ENCODE results near the gene CARD16. TPM values are rescaled to one million over a fixed set of nuclear protein-coding genes. Genes with fewer than 3 reads are reported as not detected.

CARD16 gene
- total RNA-seq, 1 experiment from 2014 or later, result 14.4 TPM

DNA sequence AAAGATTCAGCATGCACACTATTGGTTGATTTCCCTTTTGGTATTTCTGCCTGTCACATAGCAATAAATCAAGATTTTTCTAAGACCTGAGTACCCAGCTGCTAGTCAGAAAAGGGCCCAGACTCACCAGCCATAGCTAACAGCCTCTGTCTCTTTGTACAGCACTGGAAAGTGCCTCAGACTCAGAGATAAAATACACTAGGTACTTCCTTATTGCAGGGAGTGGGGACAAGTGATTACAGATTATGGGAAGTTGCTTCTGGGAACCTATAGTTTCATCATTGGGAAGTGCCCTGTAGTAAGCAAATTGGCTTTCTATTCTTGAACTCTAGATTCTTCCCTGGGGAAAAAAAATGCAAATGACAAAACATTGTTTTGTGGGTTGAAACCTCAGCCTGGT lies 22.1 kb downstream of the CARD16 start, which contains the start of gene CASP5:
TSS of gene CASP5 (minus strand) at position 166 of the 400 bp plus-strand sequence. CDS start at position 134, 32 bp downstream.
- Mint-ChIP-seq H3K4me3 (ENCODE audit: unreplicated experiment) (no peak within 1 kb of the TSS), H3K36me3 (ENCODE audit: insufficient read depth, unreplicated experiment) (peaks cover 28% of the 10 kb centered on the region), H3K4me1 (ENCODE audit: insufficient read depth, unreplicated experiment) (no peaks in the 10 kb centered on the region), H3K27ac (ENCODE audit: low read depth, unreplicated experiment) (no peak within 1 kb of the TSS), H3K27me3 (ENCODE audit: insufficient read depth, unreplicated experiment) (no peaks in the 10 kb centered on the region), H3K9me3 (ENCODE audit: unreplicated experiment) (no peaks in the 10 kb centered on the region)
- BruUV-seq (replicated peaks), result no TSS peak
- TF ChIP-seq, protein P1, sequence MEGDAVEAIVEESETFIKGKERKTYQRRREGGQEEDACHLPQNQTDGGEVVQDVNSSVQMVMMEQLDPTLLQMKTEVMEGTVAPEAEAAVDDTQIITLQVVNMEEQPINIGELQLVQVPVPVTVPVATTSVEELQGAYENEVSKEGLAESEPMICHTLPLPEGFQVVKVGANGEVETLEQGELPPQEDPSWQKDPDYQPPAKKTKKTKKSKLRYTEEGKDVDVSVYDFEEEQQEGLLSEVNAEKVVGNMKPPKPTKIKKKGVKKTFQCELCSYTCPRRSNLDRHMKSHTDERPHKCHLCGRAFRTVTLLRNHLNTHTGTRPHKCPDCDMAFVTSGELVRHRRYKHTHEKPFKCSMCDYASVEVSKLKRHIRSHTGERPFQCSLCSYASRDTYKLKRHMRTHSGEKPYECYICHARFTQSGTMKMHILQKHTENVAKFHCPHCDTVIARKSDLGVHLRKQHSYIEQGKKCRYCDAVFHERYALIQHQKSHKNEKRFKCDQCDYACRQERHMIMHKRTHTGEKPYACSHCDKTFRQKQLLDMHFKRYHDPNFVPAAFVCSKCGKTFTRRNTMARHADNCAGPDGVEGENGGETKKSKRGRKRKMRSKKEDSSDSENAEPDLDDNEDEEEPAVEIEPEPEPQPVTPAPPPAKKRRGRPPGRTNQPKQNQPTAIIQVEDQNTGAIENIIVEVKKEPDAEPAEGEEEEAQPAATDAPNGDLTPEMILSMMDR (IDR thresholded peaks at IDR 0.05; ENCODE audit: unreplicated experiment), result no peak
- CTCF ChIA-PET, result no interaction called here
- intact Hi-C loops (cut with micrococcal nuclease), result no loop called here
- no peak for DNase-seq (ENCODE audit: unreplicated experiment)
- POLR2A ChIA-PET, result interaction anchor here (0.5 to 1.2 kb wide), 2 partner anchors 14 to 39 kb away, joined by 3 to 4 read pairs; no protein-coding TSS in a partner anchor

DNA sequence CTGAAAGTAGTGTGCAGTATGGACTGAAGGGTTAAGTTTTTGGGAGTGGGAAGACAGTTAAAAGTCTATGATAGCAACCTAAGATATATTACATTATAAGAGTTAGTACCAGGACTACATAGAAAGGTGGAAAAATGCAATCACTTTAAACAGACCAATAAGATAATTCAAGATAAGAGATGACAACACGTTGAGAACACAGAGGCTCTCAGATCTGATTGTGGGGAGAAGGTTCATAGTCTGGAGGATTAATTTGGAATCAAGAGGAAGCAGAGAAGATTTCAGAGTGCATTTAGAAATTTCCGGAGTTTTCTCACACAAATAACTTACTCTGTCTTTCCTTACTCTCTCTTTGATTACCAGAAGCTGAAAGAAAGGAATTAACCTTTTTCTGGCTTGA lies 22.6 kb downstream of the CARD16 start:
- no peak overlapping the region for H3K4me3 Mint-ChIP-seq (ENCODE audit: unreplicated experiment)
- ChIA-PET CTCF (no interaction called here), POLR2A (interaction anchor here (0.5 to 1.2 kb wide), 4 partner anchors 13 to 840 kb away, joined by 3 to 4 read pairs (median 4); no protein-coding TSS in a partner anchor)
- H3K36me3 Mint-ChIP-seq (ENCODE audit: insufficient read depth, unreplicated experiment), result peaks cover 28% of the 10 kb centered on the region
- TF ChIP-seq, protein P1 (IDR thresholded peaks at IDR 0.05; ENCODE audit: unreplicated experiment), result no peak
- H3K27me3 Mint-ChIP-seq (ENCODE audit: insufficient read depth, unreplicated experiment), result no peaks in the 10 kb centered on the region
- DNase-seq (ENCODE audit: unreplicated experiment), result no peak
- intact Hi-C loops (cut with micrococcal nuclease), result no loop called here
- BruUV-seq (replicated peaks), result no TSS peak
- no peaks in the 10 kb centered on the region for H3K4me1 Mint-ChIP-seq (ENCODE audit: insufficient read depth, unreplicated experiment)
- H3K27ac Mint-ChIP-seq (ENCODE audit: low read depth, unreplicated experiment), result no peak overlapping the region
- H3K9me3 Mint-ChIP-seq (ENCODE audit: unreplicated experiment), result no peaks in the 10 kb centered on the region

DNA sequence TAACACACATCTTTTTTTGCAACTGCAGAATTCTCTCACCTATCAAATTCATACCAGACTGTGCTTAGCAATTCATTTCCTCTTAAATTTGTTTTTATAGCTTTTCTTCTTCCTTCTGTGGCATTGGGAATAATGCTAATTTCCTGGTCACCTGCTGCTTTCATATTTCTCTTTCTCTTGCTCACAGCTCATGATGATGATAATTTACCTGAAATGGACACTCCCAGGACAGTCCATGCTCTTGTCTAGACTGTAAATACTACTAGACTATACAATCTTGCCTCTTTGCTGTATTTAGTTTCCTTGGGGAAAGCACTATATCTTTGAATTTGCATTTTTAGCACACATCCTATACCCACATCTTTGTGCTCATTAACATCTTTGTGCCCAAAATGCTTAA lies 37.7 kb downstream of the CARD16 start:
- no peaks in the 10 kb centered on the region for H3K4me1 Mint-ChIP-seq (ENCODE audit: insufficient read depth, unreplicated experiment)
- TF ChIP-seq, protein P1 (IDR thresholded peaks at IDR 0.05; ENCODE audit: unreplicated experiment), result no peak
- intact Hi-C loops (cut with micrococcal nuclease), result no loop called here
- no peaks in the 10 kb centered on the region for H3K36me3 Mint-ChIP-seq (ENCODE audit: insufficient read depth, unreplicated experiment)
- DNase-seq (ENCODE audit: unreplicated experiment), result no peak
- no TSS peak for BruUV-seq (replicated peaks)
- no peaks in the 10 kb centered on the region for H3K27me3 Mint-ChIP-seq (ENCODE audit: insufficient read depth, unreplicated experiment)
- H3K9me3 Mint-ChIP-seq (ENCODE audit: unreplicated experiment), result no peaks in the 10 kb centered on the region
- H3K4me3 Mint-ChIP-seq (ENCODE audit: unreplicated experiment), result no peak overlapping the region
- H3K27ac Mint-ChIP-seq (ENCODE audit: low read depth, unreplicated experiment), result no peak overlapping the region
- ChIA-PET POLR2A (interaction anchor here (0.7 kb wide), 1 partner anchor 18 kb away, joined by 3 read pairs; no protein-coding TSS in a partner anchor), CTCF (no interaction called here)

DNA sequence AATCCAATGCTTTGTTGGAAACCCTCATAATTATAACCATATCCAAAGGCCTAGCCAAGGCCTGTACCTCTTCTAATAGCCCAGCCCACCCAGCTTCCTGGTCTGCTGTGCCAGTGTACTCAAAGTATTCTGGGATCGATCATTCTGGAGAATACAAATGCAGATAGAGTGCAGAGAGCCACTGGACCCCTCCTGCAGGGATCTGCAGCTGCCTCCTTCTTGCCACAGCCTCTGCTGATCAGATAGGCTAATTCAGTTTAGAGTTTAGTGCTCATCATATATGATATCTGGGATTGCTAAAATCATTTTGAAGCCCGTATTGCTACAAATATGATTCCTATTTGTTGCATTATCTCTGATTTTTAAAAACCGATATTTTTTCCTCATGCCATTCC lies 39.7 kb downstream of the CARD16 start:
- ChIA-PET CTCF (interaction anchor here (0.7 kb wide), 1 partner anchor 15 kb away, joined by 3 read pairs; no protein-coding TSS in a partner anchor), POLR2A (no interaction called here)
- no peaks in the 10 kb centered on the region for H3K4me1 Mint-ChIP-seq (ENCODE audit: insufficient read depth, unreplicated experiment)
- no peaks in the 10 kb centered on the region for H3K27me3 Mint-ChIP-seq (ENCODE audit: insufficient read depth, unreplicated experiment)
- no peak overlapping the region for H3K4me3 Mint-ChIP-seq (ENCODE audit: unreplicated experiment)
- intact Hi-C loops (cut with micrococcal nuclease), result no loop called here
- no peak for DNase-seq (ENCODE audit: unreplicated experiment)
- TF ChIP-seq, protein P1 (IDR thresholded peaks at IDR 0.05; ENCODE audit: unreplicated experiment), result no peak
- no TSS peak for BruUV-seq (replicated peaks)
- peaks cover 6% of the 10 kb centered on the region for H3K9me3 Mint-ChIP-seq (ENCODE audit: unreplicated experiment)
- no peak overlapping the region for H3K27ac Mint-ChIP-seq (ENCODE audit: low read depth, unreplicated experiment)
- H3K36me3 Mint-ChIP-seq (ENCODE audit: insufficient read depth, unreplicated experiment), result no peaks in the 10 kb centered on the region
